Mammary epithelial cell (primary cell): Measurements from ENCODE around the gene BMPR2.

ENCODE experiments used
- EZH2 ChIP-seq: IDR thresholded peaks from 2 replicates; pipeline ENCODE4 v1.6.1; 2012; ENCODE audit warnings: low read length, inconsistent platforms, borderline replicate concordance
- TF ChIP-seq, protein P1 (sequence below), 2 donors: IDR thresholded peaks in 1 of 2; conservative IDR thresholded peaks in 1 of 2; 2 replicates each; pipeline ENCODE4 v1.5.1; 2011 to 2012; ENCODE audit warnings: inconsistent platforms in 2 of 2, low read length in 2 of 2, mild to moderate bottlenecking in 2 of 2, control low read depth in 1 of 2, low read depth in 1 of 2; ENCODE audit not compliant: insufficient read depth in 1 of 2; ENCODE audit errors: extremely low read depth in 1 of 2

DNA sequence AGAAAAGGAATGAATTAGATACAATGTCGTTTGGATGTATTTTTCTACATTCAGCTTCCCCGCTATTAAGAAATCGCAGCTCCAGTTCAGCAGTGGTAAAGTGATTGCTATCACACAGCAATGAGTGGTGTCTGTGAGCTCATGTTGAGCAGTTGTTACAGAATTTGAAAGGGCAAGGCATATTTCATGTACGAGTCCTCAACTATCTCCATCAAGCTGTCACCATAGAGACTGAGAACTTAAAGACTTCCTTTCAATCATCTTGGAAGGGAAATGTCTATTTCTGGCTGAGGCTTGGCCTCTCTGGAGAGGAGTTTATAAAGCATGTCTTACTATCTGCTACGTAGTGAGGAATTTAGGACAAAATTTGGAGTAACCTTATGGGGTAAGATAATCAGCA, 234.3 kb downstream of the BMPR2 start:
- TF ChIP-seq, protein P1, sequence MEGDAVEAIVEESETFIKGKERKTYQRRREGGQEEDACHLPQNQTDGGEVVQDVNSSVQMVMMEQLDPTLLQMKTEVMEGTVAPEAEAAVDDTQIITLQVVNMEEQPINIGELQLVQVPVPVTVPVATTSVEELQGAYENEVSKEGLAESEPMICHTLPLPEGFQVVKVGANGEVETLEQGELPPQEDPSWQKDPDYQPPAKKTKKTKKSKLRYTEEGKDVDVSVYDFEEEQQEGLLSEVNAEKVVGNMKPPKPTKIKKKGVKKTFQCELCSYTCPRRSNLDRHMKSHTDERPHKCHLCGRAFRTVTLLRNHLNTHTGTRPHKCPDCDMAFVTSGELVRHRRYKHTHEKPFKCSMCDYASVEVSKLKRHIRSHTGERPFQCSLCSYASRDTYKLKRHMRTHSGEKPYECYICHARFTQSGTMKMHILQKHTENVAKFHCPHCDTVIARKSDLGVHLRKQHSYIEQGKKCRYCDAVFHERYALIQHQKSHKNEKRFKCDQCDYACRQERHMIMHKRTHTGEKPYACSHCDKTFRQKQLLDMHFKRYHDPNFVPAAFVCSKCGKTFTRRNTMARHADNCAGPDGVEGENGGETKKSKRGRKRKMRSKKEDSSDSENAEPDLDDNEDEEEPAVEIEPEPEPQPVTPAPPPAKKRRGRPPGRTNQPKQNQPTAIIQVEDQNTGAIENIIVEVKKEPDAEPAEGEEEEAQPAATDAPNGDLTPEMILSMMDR (conservative IDR thresholded peaks at IDR 0.05 in 1 of 2, IDR thresholded peaks at IDR 0.05 in 1 of 2; ENCODE audit: extremely low read depth in 1 of 2, insufficient read depth in 1 of 2, low read depth in 1 of 2, low read length in 2 of 2): no peak
- TF ChIP-seq EZH2: no peak
